HEK293 (cell line): Measurements from ENCODE around the gene NPHP1.

Experiments used
- GFI1B ChIP-seq: fragments of 450-650 bp; formaldehyde crosslinking; IDR thresholded peaks from 2 replicates; pipeline ENCODE4 v1.5.1; 2016; ENCODE audit warnings: missing biosample characterization, missing genetic modification characterization
- KLF1 ChIP-seq: fragments of 450-650 bp; formaldehyde crosslinking; IDR thresholded peaks from 2 replicates; pipeline ENCODE4 v1.5.1; 2016; ENCODE audit warnings: missing biosample characterization, missing genetic modification characterization
- KLF7 ChIP-seq: fragments of 450-650 bp; formaldehyde crosslinking; IDR thresholded peaks from 2 replicates; pipeline ENCODE4 v1.5.1; 2016; ENCODE audit warnings: missing biosample characterization, missing genetic modification characterization, borderline replicate concordance
- KLF8 ChIP-seq: fragments of 450-650 bp; formaldehyde crosslinking; IDR thresholded peaks from 2 replicates; pipeline ENCODE4 v1.5.1; 2016; ENCODE audit warnings: missing biosample characterization, missing genetic modification characterization
- KLF9 ChIP-seq: fragments of 450-650 bp; formaldehyde crosslinking; IDR thresholded peaks from 2 replicates; pipeline ENCODE4 v1.5.1; 2016; ENCODE audit warnings: missing biosample characterization, missing genetic modification characterization, low read depth
- PRDM1 ChIP-seq: fragments of 450-650 bp; formaldehyde crosslinking; IDR thresholded peaks from 2 replicates; pipeline ENCODE4; 2016; ENCODE audit warnings: missing biosample characterization, missing genetic modification characterization
- PRDM4 ChIP-seq: fragments of 450-650 bp; formaldehyde crosslinking; IDR thresholded peaks from 2 replicates; pipeline ENCODE4 v1.5.1; 2017; ENCODE audit warnings: missing biosample characterization, missing genetic modification characterization
- REST ChIP-seq: fragments of 450-650 bp; formaldehyde crosslinking; IDR thresholded peaks from 2 replicates; pipeline ENCODE4 v1.5.1; 2016; ENCODE audit warnings: missing biosample characterization, missing genetic modification characterization
- SP7 ChIP-seq: fragments of 450-650 bp; formaldehyde crosslinking; IDR thresholded peaks from 2 replicates; pipeline ENCODE4 v1.5.1; 2016; ENCODE audit warnings: missing biosample characterization, missing genetic modification characterization
- YY1 ChIP-seq: fragments of 450-650 bp; formaldehyde crosslinking; IDR thresholded peaks from 2 replicates; pipeline ENCODE4 v1.5.1; 2018; ENCODE audit warnings: missing biosample characterization, missing genetic modification characterization
- ZBTB8A ChIP-seq: fragments of 450-650 bp; formaldehyde crosslinking; IDR thresholded peaks from 2 replicates; pipeline ENCODE4 v1.5.1; 2016; ENCODE audit warnings: missing biosample characterization, missing genetic modification characterization
- ZEB2 ChIP-seq: fragments of 450-650 bp; formaldehyde crosslinking; IDR thresholded peaks from 2 replicates; pipeline ENCODE4 v1.5.1; 2016; ENCODE audit warnings: missing biosample characterization, missing genetic modification characterization
- ZFHX2 ChIP-seq: fragments of 450-650 bp; formaldehyde crosslinking; conservative IDR thresholded peaks from 2 replicates; pipeline ENCODE4 v1.5.1; 2016; ENCODE audit warnings: missing biosample characterization, missing genetic modification characterization
- ZFP37 ChIP-seq: fragments of 450-650 bp; formaldehyde crosslinking; IDR thresholded peaks from 2 replicates; pipeline ENCODE4 v1.5.1; 2016; ENCODE audit warnings: missing biosample characterization, missing genetic modification characterization
- ZNF169 ChIP-seq: fragments of 450-650 bp; formaldehyde crosslinking; IDR thresholded peaks from 2 replicates; pipeline ENCODE4 v1.5.1; 2016; ENCODE audit warnings: missing biosample characterization, missing genetic modification characterization
- ZNF2 ChIP-seq: fragments of 450-650 bp; formaldehyde crosslinking; IDR thresholded peaks from 2 replicates; pipeline ENCODE4 v1.5.1; 2016; ENCODE audit warnings: missing biosample characterization, missing genetic modification characterization
- ZNF426 ChIP-seq: fragments of 450-650 bp; formaldehyde crosslinking; IDR thresholded peaks from 2 replicates; pipeline ENCODE4 v1.5.1; 2017; ENCODE audit warnings: missing biosample characterization, missing genetic modification characterization, mild to moderate bottlenecking, inconsistent platforms, moderate library complexity
- ZNF518A ChIP-seq: fragments of 450-650 bp; formaldehyde crosslinking; conservative IDR thresholded peaks from 2 replicates; pipeline ENCODE4 v1.5.1; 2016; ENCODE audit warnings: low read depth, missing biosample characterization, missing genetic modification characterization
- ZNF560 ChIP-seq: fragments of 450-650 bp; formaldehyde crosslinking; IDR thresholded peaks from 2 replicates; pipeline ENCODE4 v1.5.1; 2017; ENCODE audit warnings: missing biosample characterization, missing genetic modification characterization, borderline replicate concordance
- ZNF600 ChIP-seq: fragments of 450-650 bp; formaldehyde crosslinking; IDR thresholded peaks from 2 replicates; pipeline ENCODE4 v1.5.1; 2016; ENCODE audit warnings: missing biosample characterization, missing genetic modification characterization
- ZNF660 ChIP-seq: fragments of 450-650 bp; IDR thresholded peaks from 2 replicates; pipeline ENCODE4 v1.5.1; 2018; ENCODE audit warnings: missing biosample characterization, mild to moderate bottlenecking, missing genetic modification characterization
- ZNF830 ChIP-seq: fragments of 450-650 bp; IDR thresholded peaks from 2 replicates; pipeline ENCODE4 v1.5.0; 2018; ENCODE audit warnings: missing biosample characterization, missing genetic modification characterization, low read depth, mild to moderate bottlenecking, moderate library complexity
- ZXDB ChIP-seq: fragments of 450-650 bp; formaldehyde crosslinking; IDR thresholded peaks from 2 replicates; pipeline ENCODE4 v1.5.1; 2016; ENCODE audit warnings: missing biosample characterization, missing genetic modification characterization
- TF ChIP-seq, protein P1 (sequence below): fragments of 450-650 bp; formaldehyde crosslinking; IDR thresholded peaks from 2 replicates; pipeline ENCODE4 v1.5.1; 2016; ENCODE audit warnings: missing biosample characterization, missing genetic modification characterization
- TF ChIP-seq, protein P2 (sequence below): fragments of 450-650 bp; formaldehyde crosslinking; optimal IDR thresholded peaks from 2 replicates; pipeline ENCODE3; 2016; ENCODE audit warnings: missing biosample characterization, mild to moderate bottlenecking, missing genetic modification characterization

Gene NPHP1

GRCh38 chr2:110211938-110212858 is 7.4 kb upstream of the NPHP1 start, which contains the start of gene MTLN (continued):
- TF ChIP-seq ZNF518A (tag by site-specific recombination) (0 out of 2 replicates have a peak, but pooled peaks have one; percentile 11), KLF8 (tag by site-specific recombination) (peak; percentile 61; the same call in 1 of the 2 replicates), ZEB2 (tag by site-specific recombination) (peak; percentile 46; the same call in 1 of the 2 replicates), PRDM1 (tag by site-specific recombination) (peak; percentile 72), REST (tag by site-specific recombination) (no peak), ZXDB (peak; percentile 63), ZNF830 (tag by site-specific recombination) (no peak), ZNF560 (no peak), PRDM4 (peak; percentile 85), ZBTB8A (tag by site-specific recombination) (peak; percentile 66; the same call in 1 of the 2 replicates), ZFP37 (tag by site-specific recombination) (peak; percentile 74; the same call in 1 of the 2 replicates), ZNF169 (tag by site-specific recombination) (no peak), KLF9 (peak; percentile 65), KLF7 (tag by site-specific recombination) (peak; percentile 53; the same call in 1 of the 2 replicates), ZNF660 (tag by site-specific recombination) (peak; percentile 36; the same call in 1 of the 2 replicates), GFI1B (tag by site-specific recombination) (no peak), SP7 (tag by site-specific recombination) (peak; percentile 52; the same call in 1 of the 2 replicates), ZNF600 (tag by site-specific recombination) (peak; percentile 74), ZFHX2 (peak; percentile 24; the same call in 1 of the 2 replicates), ZNF426 (no peak), YY1 (tag by site-specific recombination) (peak; percentile 94), ZNF2 (tag by site-specific recombination) (peak; percentile 50; the same call in 1 of the 2 replicates), KLF1 (peak; percentile 56)
- TF ChIP-seq, protein P1, sequence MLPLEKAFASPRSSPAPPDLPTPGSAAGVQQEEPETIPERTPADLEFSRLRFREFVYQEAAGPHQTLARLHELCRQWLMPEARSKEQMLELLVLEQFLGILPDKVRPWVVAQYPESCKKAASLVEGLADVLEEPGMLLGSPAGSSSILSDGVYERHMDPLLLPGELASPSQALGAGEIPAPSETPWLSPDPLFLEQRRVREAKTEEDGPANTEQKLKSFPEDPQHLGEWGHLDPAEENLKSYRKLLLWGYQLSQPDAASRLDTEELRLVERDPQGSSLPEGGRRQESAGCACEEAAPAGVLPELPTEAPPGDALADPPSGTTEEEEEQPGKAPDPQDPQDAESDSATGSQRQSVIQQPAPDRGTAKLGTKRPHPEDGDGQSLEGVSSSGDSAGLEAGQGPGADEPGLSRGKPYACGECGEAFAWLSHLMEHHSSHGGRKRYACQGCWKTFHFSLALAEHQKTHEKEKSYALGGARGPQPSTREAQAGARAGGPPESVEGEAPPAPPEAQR (tag by site-specific recombination) = no peak
- TF ChIP-seq, protein P2, sequence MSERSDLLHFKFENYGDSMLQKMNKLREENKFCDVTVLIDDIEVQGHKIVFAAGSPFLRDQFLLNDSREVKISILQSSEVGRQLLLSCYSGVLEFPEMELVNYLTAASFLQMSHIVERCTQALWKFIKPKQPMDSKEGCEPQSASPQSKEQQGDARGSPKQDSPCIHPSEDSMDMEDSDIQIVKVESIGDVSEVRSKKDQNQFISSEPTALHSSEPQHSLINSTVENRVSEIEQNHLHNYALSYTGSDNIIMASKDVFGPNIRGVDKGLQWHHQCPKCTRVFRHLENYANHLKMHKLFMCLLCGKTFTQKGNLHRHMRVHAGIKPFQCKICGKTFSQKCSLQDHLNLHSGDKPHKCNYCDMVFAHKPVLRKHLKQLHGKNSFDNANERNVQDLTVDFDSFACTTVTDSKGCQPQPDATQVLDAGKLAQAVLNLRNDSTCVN (tag by site-specific recombination) = peak; percentile 87
